Right cardiac atrium (tissue), 5 donors: ENCODE results near the gene DDI2. TPM values are rescaled to one million over a fixed set of nuclear protein-coding genes. Genes with fewer than 3 reads are reported as not detected.
"Not testable (repeated sequence)": the region's sequence is repeated elsewhere in the genome, so short reads cannot be mapped to it uniquely, and the experiment has no call there.

Experiments used
- ATAC-seq, 2 donors: fragments of 200-7000 bp; cut with Tn5 transposase; one replicate each; pipeline versions ENCODE4 v1.8.0 to v1.9.1; 2020; ENCODE audit warnings: moderate library complexity in 2 of 2, mild to moderate bottlenecking in 1 of 2
- DNase-seq, 3 donors: peaks; one replicate each; pipeline ENCODE4 v3.0.0-alpha.2; 2020
- H3K27ac ChIP-seq: one replicate; pipeline ENCODE4 v1.5.1; 2013; ENCODE audit warnings: mild to moderate bottlenecking, low read length, control low read depth, moderate library complexity
- H3K27me3 ChIP-seq: one replicate; pipeline ENCODE4 v1.6.1; 2013; ENCODE audit not compliant: control insufficient read depth, insufficient read depth
- H3K4me1 ChIP-seq: one replicate; pipeline ENCODE4 v1.6.1; 2013; ENCODE audit warnings: low read length; ENCODE audit not compliant: control insufficient read depth, insufficient read depth
- H3K4me3 ChIP-seq: one replicate; pipeline ENCODE4 v1.5.1; 2013; ENCODE audit warnings: low read length, control low read depth
- H3K9me3 ChIP-seq: one replicate; pipeline ENCODE4 v1.6.1; 2013; ENCODE audit warnings: low read length; ENCODE audit not compliant: control insufficient read depth
- WGBS: extraction: QIAGEN DNeasy Blood & Tissue Kit; methylation state at CpG from one replicate; pipeline ENCODE4 v1.1.7; 2013; 5-methylcytosine and 5-hydroxymethylcytosine counted together
- intact Hi-C, 4 donors: fragments of 100-400 bp; cut with DNase I; formaldehyde crosslinking; loops; one replicate each; pipeline versions ENCODE4 v1.11.0 to v1.14.0; 2022 to 2023
- polyA plus RNA-seq: library from polyadenylated mRNA; stranded (reverse); fragments of 200-250 nt; gene quantifications from one replicate; pipeline ENCODE4 v1.2.3, GENCODE V29; 2013
- total RNA-seq, 4 donors: library from RNA; stranded (reverse); fragmentation: NEBNext Ultra II Directional; extraction: Animal tissue kit (Norgen Biotek cat#: 25700); gene quantifications; one replicate each; pipeline ENCODE4 v1.2.1, GENCODE V29; 2021
- donor health status: healthy with polysubstance abuse.
- donor health status: DM: no; HTN: yes; CAD: no.
- donor health status: DM: no; HTN: no; CAD: no.
- donor health status: DM: no; HTN: yes; CAD: no; lungs with severe emphysema.
- donor health status: DM: yes; HTN: yes; CAD: no.

DDI2 gene
- total and polyA plus RNA-seq, 5 donors = 9.8 to 27.0 (median 24.0) TPM

DNA sequence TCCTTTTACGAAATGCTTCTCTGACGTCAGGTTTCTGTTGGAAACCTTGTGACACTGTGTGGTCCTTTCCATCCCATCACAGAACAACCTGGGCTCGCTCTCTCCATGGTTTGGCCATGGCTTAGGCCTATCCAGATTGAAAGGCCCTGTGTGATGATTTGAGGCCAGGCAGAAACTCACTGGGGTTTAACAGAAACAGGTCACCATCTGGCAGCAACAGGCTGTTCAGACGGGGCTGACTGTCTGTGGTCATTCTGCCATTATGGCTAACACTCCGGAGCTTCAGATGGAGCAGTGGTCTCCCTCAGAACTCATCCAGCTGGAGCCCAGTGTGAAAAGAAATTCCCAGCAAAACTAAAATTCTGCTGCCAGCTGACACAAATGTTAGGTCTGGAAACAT lies 76.1 kb downstream of the DDI2 start:
- Histone ChIP-seq H3K9me3 (no peaks in the 10 kb centered on the region), H3K27me3 (no peaks in the 10 kb centered on the region), H3K4me1 (peaks cover 27% of the 10 kb centered on the region), H3K27ac (no peak overlapping the region), H3K4me3 (no peak overlapping the region)
- WGBS = 69% methylated on average over 5 of the region's 5 CpGs
- intact Hi-C loops = no loop called here
- DNase-seq = no peak
- peak in 1 of 2 donors; percentile 17 for ATAC-seq

DNA sequence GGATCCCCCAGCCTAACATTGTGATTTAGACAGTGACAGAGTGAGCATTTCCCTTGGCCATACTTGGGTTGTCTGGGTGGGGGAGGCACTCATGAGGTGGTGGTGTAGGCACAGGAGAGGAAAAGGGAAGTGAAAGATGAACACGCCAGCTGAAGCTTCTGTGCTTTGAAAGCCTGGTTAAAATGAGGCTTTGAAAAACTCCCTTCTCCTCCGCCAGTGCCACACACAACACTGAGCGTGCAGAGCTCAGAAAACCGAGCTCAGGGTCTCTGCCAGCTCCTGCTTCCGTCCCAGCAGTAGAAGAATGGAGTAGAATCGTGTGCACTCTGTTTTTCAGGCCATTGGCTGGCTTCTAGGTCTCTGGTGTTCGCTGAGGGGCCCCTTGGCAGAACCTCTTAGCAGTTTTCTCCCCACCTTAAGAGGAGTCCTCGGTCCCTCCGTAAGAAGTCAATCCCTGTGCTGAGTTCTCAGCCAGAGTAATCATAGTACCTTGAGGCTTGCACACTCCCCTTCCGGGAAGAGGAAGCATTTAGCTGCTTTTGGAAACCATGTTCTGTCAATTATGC lies 79.8 kb downstream of the DDI2 start:
- Histone ChIP-seq H3K9me3 (no peaks in the 10 kb centered on the region), H3K4me3 (no peak overlapping the region), H3K4me1 (peaks cover 18% of the 10 kb centered on the region), H3K27me3 (no peaks in the 10 kb centered on the region), H3K27ac (peak overlapping the region; percentile 3)
- DNase-seq = no peak
- 41% methylated on average over 10 of the region's 10 CpGs for WGBS
- intact Hi-C loops = no loop called here
- ATAC-seq = peak; percentile 8 to 34

DNA sequence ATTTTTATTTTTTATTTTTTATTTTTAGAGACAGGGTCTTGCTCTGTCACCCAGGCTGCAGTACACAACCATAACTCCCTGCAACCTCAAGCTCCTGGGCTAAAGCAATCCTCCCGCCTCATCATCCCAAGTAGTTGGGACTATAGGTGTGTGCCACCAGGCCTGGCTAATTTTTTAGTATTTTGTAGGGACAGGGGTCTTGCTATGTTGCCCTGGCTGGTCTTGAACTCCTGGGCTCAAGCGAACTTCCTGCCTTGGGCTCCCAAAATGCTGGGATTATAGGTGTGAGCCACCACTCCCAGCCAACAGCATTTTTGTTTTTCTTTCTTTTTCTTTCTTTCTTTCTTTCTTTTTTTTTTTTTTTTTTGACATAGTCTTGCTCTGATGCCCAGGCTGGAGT lies 80.9 kb downstream of the DDI2 start:
- no peak overlapping the region for H3K27ac ChIP-seq
- H3K4me1 ChIP-seq = peaks cover 18% of the 10 kb centered on the region
- intact Hi-C loops = no loop called here
- no peak for DNase-seq
- no peak overlapping the region for H3K4me3 ChIP-seq
- no peak for ATAC-seq
- H3K27me3 ChIP-seq = no peaks in the 10 kb centered on the region
- no peaks in the 10 kb centered on the region for H3K9me3 ChIP-seq
- 93% methylated on average over 2 of the region's 2 CpGs for WGBS

DNA sequence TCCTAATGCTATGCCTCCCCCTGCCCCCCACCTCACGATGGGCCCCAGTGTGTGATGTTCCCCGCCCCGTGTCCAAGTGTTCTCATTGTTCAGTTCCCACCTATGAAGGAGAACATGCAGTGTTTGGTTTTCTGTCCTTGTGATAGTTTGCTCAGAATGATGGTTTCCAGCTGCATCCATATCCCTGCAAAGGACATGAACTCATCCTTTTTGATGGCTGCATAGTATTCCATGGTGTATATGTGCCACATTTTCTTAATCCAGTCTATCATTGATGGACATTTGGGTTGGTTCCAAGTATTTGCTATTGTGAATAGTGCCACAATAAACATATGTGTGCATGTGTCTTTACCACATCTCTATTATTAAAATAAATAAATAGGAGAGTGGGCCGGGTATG lies 82.1 kb downstream of the DDI2 start:
- H3K4me1 ChIP-seq = peaks cover 15% of the 10 kb centered on the region
- H3K27me3 ChIP-seq, H3K4me3 ChIP-seq, DNase-seq, ATAC-seq, intact Hi-C loops, H3K27ac ChIP-seq, H3K9me3 ChIP-seq: not testable (repeated sequence)
- WGBS = 92% methylated on average over 4 of the region's 4 CpGs

DNA sequence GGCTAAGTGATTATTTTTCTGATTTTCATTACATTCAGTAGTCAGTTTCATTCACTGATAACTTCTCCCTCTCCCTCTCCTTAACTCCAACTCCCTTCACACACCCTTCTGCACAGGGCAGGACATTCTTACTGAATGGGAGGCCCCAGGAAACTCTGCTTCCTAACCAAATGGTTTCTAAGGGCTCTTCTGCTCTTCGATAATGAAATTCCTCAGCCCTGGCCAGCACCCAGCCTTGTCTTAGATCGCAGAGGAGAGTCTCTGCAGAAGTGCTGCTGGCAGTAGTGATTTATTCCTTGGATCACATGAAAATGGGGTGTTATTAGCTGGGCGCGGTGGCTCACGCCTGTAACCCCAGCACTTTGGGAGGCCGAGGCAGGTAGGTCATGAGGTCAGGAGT lies 83.2 kb downstream of the DDI2 start:
- Histone ChIP-seq H3K4me3 (no peak overlapping the region), H3K9me3 (no peaks in the 10 kb centered on the region), H3K27ac (no peak overlapping the region), H3K27me3 (no peaks in the 10 kb centered on the region), H3K4me1 (peaks cover 18% of the 10 kb centered on the region)
- DNase-seq = peak in 2 of 3 donors; percentile 56 to 69
- 40% methylated on average over 6 of the region's 6 CpGs for WGBS
- no peak for ATAC-seq
- intact Hi-C loops = no loop called here

DNA sequence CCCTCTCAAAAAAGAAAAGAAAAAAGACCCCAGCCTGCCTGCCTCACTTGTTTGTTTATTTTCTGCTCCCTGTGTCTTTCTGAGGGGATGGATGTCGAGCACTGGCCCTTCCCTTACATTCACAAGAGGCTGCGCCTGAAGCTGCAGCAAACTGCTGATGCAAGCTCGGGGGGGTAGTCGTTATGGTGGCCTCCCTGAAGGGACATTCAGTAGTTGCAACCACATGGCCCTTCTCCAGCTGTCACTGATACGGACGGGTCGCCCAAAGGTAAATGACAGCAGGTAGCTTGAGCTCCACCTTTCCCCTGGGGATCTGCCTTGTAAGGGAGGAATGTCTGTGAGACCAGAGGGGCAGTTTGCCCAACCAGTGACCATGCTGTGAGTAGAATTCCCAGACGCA lies 84.5 kb downstream of the DDI2 start:
- no peak overlapping the region for H3K27ac ChIP-seq
- intact Hi-C loops = no loop called here
- peaks cover 17% of the 10 kb centered on the region for H3K4me1 ChIP-seq
- WGBS = 88% methylated on average over 8 of the region's 8 CpGs
- no peaks in the 10 kb centered on the region for H3K27me3 ChIP-seq
- H3K9me3 ChIP-seq = no peaks in the 10 kb centered on the region
- H3K4me3 ChIP-seq = no peak overlapping the region
- ATAC-seq (no peak), DNase-seq (no peak)

DNA sequence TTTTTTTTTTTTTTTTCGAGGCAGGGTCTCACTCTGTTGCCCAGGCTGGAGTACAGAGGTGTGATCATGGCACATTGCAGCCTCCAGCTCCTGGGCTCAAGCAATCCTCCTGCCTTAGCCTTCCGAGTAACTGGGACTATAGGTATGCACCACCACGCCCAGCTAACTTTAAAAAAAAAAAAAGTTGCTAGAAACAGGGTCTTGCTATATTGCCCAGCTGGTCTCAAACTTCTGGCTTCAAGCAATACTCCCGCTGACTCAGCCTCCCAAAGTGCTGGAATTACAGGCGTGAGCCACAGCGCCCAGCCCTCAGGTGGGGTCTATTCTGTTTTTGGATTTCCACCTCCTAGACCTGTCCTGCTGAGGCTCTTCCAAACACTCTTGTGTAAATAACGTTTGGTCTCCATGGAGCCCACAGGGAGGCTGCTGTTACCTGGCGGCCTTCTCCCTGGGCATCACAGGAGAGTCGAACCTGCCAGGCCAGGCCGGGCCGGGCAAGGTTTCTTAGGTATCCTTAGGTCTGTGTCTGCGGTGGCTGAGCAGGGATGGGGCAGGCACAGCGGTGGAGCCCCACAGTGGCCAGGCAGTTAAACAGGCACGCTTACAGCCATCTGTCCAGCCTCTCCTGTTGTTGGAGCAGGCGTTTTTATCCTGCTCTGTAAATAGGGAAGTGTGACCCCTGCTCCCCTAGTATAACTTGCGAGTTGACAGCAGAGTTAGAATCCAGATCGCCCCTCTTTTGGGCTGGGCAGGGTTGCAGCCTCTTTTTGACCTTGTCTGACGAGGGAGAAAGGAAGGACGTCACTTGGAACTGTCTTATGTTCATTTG lies 85.7 kb downstream of the DDI2 start:
- DNase-seq (peak in 2 of 3 donors; percentile 58 to 71), ATAC-seq (peak; percentile 44 to 59)
- Histone ChIP-seq H3K4me3 (no peak overlapping the region), H3K27me3 (no peaks in the 10 kb centered on the region), H3K27ac (peak overlapping the region; percentile 86), H3K4me1 (peaks cover 17% of the 10 kb centered on the region), H3K9me3 (no peaks in the 10 kb centered on the region)
- WGBS = 62% methylated on average over 19 of the region's 19 CpGs
- intact Hi-C loops = no loop called here

DNA sequence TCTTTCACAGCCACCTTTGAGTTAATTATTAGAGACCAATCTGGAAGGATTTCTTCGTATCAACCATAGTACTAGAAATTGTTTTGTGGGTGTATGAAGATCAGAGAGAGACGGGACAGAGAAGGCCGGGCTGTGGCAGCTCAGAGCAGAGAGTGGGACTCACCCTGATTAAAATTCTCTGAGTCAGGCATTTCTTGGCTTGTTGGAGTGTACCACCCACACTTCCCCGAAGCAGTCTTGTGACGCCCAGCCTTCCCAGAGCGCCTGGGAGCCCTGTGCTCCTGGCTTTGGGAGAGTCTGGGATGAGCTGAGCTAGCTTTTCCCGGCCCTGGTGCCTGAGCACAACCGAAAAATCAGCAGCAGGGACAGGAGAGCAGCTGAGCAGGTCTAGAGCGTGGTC lies 86.3 kb downstream of the DDI2 start:
- H3K27ac ChIP-seq = peak overlapping the region; percentile 86
- ATAC-seq (peak; percentile 95 to 98), DNase-seq (peak; percentile 89 to 93 (median 89))
- peaks cover 17% of the 10 kb centered on the region for H3K4me1 ChIP-seq
- intact Hi-C loops = no loop called here
- H3K27me3 ChIP-seq = no peaks in the 10 kb centered on the region
- no peak overlapping the region for H3K4me3 ChIP-seq
- H3K9me3 ChIP-seq = no peaks in the 10 kb centered on the region
- WGBS = 11% methylated on average over 9 of the region's 9 CpGs

DNA sequence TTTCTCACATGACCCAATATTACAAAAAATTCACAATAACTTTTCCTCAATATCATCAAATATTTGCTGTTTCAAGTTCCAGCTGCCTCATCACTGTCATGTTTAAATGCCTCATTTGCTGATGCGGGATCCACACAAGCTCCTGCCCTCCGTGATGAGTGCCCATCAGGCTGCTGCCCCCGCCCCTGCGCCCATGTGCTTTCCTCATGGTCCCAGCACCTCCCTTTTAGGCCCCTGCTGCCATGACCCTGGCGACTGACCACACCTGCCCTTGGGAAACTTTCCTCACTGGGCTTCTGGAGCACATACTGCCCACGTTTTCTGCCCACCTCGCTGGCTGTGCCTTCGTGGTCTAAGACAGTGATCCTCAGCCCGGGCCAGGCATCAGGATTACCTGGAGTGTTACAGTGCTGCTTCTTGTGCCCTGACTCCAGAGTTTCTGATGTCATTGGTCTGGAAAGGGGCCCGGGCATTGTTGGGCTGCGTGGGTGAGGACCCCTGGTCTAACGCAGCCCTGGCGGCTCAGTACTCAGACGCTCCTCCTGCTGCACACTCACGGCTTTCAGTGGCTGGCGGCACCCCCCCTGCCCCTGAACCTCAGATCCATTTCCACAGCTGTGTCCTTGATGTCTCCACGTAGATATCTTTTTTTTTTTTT lies 87.4 kb downstream of the DDI2 start:
- Histone ChIP-seq H3K4me1 (peaks cover 17% of the 10 kb centered on the region), H3K27me3 (no peaks in the 10 kb centered on the region), H3K4me3 (no peak overlapping the region), H3K9me3 (no peaks in the 10 kb centered on the region), H3K27ac (peak overlapping the region; percentile 2)
- WGBS = 83% methylated on average over 17 of the region's 17 CpGs
- ATAC-seq (no peak), DNase-seq (peak in 1 of 3 donors; percentile 48)
- intact Hi-C loops = no loop called here

DNA sequence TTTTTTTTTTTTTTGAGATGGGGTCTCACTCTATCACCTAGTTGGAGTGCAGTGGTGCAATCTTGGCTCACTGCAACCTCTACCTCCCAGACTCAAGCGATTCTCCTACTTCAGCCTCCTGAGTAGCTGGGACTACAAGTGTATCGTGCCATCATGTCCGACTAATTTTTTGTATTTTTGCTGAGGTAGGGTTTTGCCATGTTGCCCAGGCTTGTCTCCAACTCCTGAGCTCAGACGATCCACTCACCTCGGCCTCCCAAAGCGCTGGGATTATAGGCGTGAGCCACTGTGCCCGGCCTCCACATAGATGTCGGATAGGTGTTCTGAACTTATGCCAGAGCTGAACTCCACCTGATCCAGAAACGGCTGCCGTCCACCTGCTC lies 87.9 kb downstream of the DDI2 start:
- 93% methylated on average over 11 of the region's 11 CpGs for WGBS
- no peaks in the 10 kb centered on the region for H3K27me3 ChIP-seq
- intact Hi-C loops = no loop called here
- H3K9me3 ChIP-seq = no peaks in the 10 kb centered on the region
- peaks cover 16% of the 10 kb centered on the region for H3K4me1 ChIP-seq
- H3K4me3 ChIP-seq = no peak overlapping the region
- ATAC-seq = no peak
- H3K27ac ChIP-seq = no peak overlapping the region
- peak in 1 of 3 donors; percentile 35 for DNase-seq

DNA sequence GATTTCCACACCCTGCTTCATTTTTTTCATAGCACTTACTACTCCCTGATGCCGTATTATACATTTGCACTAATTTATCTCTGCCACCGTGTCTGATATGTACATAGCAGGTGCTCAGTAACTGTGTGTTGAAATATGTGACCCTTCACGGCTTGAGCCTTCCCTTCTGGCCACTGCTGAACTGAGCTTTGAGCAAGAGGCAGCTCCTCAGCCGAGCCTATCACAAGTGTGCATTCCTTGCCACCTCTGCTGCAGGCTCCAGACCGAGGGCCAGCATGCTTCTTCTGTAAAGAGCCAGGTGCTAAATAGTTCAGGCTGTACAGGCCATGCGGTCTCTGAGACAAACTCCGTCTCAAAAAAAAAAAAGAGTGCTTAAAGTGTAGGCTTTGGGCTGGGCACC lies 89.5 kb downstream of the DDI2 start:
- H3K27me3 ChIP-seq = no peaks in the 10 kb centered on the region
- H3K4me3 ChIP-seq = no peak overlapping the region
- no peaks in the 10 kb centered on the region for H3K9me3 ChIP-seq
- no peak overlapping the region for H3K27ac ChIP-seq
- WGBS = 64% methylated on average over 7 of the region's 7 CpGs
- intact Hi-C loops = no loop called here
- DNase-seq (peak in 1 of 3 donors; percentile 34), ATAC-seq (no peak)
- H3K4me1 ChIP-seq = peaks cover 15% of the 10 kb centered on the region
